Neural progenitor cell (in vitro differentiated cells): ENCODE data around the gene PIK3R2. TPM values are rescaled to one million over a fixed set of nuclear protein-coding genes. Genes with fewer than 3 reads are reported as not detected.
A peak's percentile ranks its signal among the peaks of the same experiment; 100 is the strongest.

ENCODE experiments used
- DNase-seq: peaks from one replicate; pipeline ENCODE4 v3.0.0-alpha.2; 2016; ENCODE audit warnings: low spot score
- H2AFZ ChIP-seq: fragments of 200-600 bp; sonication (generic); replicated peaks from 2 replicates; pipeline ENCODE4 v1.6.1; 2016; ENCODE audit warnings: antibody characterized with exemption
- H3F3A ChIP-seq: fragments of 200-600 bp; sonication (generic); 2 replicates; pipeline ENCODE4 v1.6.1; 2016; ENCODE audit warnings: antibody characterized with exemption, low read depth
- H3K27ac ChIP-seq: fragments of 200-600 bp; sonication (generic); 2 replicates; pipeline ENCODE4 v1.5.1; 2016; ENCODE audit warnings: mild to moderate bottlenecking
- H3K27me3 ChIP-seq: fragments of 200-600 bp; sonication (generic); 2 replicates; pipeline ENCODE4 v1.6.1; 2016; ENCODE audit warnings: mild to moderate bottlenecking, moderate library complexity
- H3K36me3 ChIP-seq: fragments of 200-600 bp; sonication (generic); 2 replicates; pipeline ENCODE4 v1.5.1; 2016
- H3K4me1 ChIP-seq: fragments of 200-600 bp; sonication (generic); 2 replicates; pipeline ENCODE4 v1.6.1; 2016; ENCODE audit warnings: mixed run types
- H3K4me2 ChIP-seq: fragments of 200-600 bp; sonication (generic); 2 replicates; pipeline ENCODE4 v1.6.1; 2016
- H3K4me3 ChIP-seq: fragments of 200-600 bp; sonication (generic); 2 replicates; pipeline ENCODE4 v1.5.1; 2016
- H3K79me2 ChIP-seq: fragments of 200-600 bp; sonication (generic); 2 replicates; pipeline ENCODE4 v1.6.1; 2016; ENCODE audit warnings: low read depth
- H3K9ac ChIP-seq: fragments of 200-600 bp; sonication (generic); 2 replicates; pipeline ENCODE4 v1.6.1; 2016
- H3K9me3 ChIP-seq: fragments of 200-600 bp; sonication (generic); 2 replicates; pipeline ENCODE4 v1.5.1; 2016; ENCODE audit warnings: low read depth
- H4K20me1 ChIP-seq: fragments of 200-600 bp; sonication (generic); 2 replicates; pipeline ENCODE4 v1.6.1; 2016; ENCODE audit warnings: low read depth
- H3K27ac Mint-ChIP-seq: 3 replicates; pipeline ENCODE4 v1.8.0; 2021; ENCODE audit warnings: mixed read lengths
- H3K27me3 Mint-ChIP-seq: 2 replicates; pipeline ENCODE4 v1.8.0; 2022; ENCODE audit warnings: low read depth, mild to moderate bottlenecking, inconsistent platforms, moderate library complexity, mixed read lengths; ENCODE audit not compliant: insufficient read depth
- H3K36me3 Mint-ChIP-seq: 3 replicates; pipeline ENCODE4 v1.8.0; 2021; ENCODE audit warnings: mixed read lengths
- H3K4me1 Mint-ChIP-seq: 3 replicates; pipeline ENCODE4 v1.8.0; 2021; ENCODE audit warnings: mixed read lengths
- H3K4me3 Mint-ChIP-seq: 3 replicates; pipeline ENCODE4 v1.8.0; 2021; ENCODE audit warnings: mild to moderate bottlenecking, moderate library complexity, mixed read lengths
- H3K9me3 Mint-ChIP-seq: 3 replicates; pipeline ENCODE4 v1.8.0; 2020; ENCODE audit warnings: mixed read lengths
- CTCF ChIP-seq: fragments of 200-600 bp; sonication (generic); IDR thresholded peaks from 2 replicates; pipeline ENCODE4 v1.5.1; 2017; ENCODE audit warnings: antibody characterized with exemption, mild to moderate bottlenecking
- EZH2 ChIP-seq: fragments of 200-600 bp; sonication (generic); IDR thresholded peaks from 2 replicates; pipeline ENCODE4 v1.6.1; 2017; ENCODE audit warnings: antibody characterized with exemption, mild to moderate bottlenecking, moderate library complexity
- EZH2phosphoT487 ChIP-seq: fragments of 200-600 bp; sonication (generic); IDR thresholded peaks from 2 replicates; pipeline ENCODE4 v1.6.1; 2017; ENCODE audit warnings: antibody characterized with exemption
- total RNA-seq: library from RNA; depleted of rRNA; stranded (reverse); fragments of >200 nt; gene quantifications from 2 replicates; pipeline ENCODE4 v1.2.3, GENCODE V29; 2015; ENCODE audit warnings: low replicate concordance

PIK3R2 gene
- total RNA-seq, 1 donor from 2014 or later, result 21.4 TPM

- Histone ChIP-seq H3K4me1 (peaks cover 10% of the 10 kb centered on the region), H2AFZ (no peak overlapping the region), H3K9ac (no peak overlapping the region), H3K36me3 (no peaks in the 10 kb centered on the region), H3K79me2 (peaks cover 8% of the 10 kb centered on the region), H3K9me3 (no peaks in the 10 kb centered on the region), H3F3A (peaks cover 29% of the 10 kb centered on the region), H4K20me1 (peaks cover 18% of the 10 kb centered on the region), H3K4me2 (no peak overlapping the region), H3K4me3 (no peak overlapping the region), H3K27me3 (no peaks in the 10 kb centered on the region), H3K27ac (no peak overlapping the region)
- H3K9me3 Mint-ChIP-seq, result no peaks in the 10 kb centered on the region
- H3K4me1 Mint-ChIP-seq, result peaks cover 24% of the 10 kb centered on the region
- peak overlapping the region; percentile 58 for H3K27ac Mint-ChIP-seq
- DNase-seq, result no peak
- no peak overlapping the region for H3K4me3 Mint-ChIP-seq
- H3K27me3 Mint-ChIP-seq, result peaks cover 9% of the 10 kb centered on the region
- TF ChIP-seq CTCF (no peak), EZH2 (no peak), EZH2phosphoT487 (no peak)
- no peaks in the 10 kb centered on the region for H3K36me3 Mint-ChIP-seq
Measured at GRCh38 chr19:18190278-18190677, 37.3 kb downstream of the PIK3R2 start.

- H3F3A ChIP-seq, result peaks cover 22% of the 10 kb centered on the region
- H3K27ac ChIP-seq, result peak overlapping the region; percentile 76
- H3K36me3 ChIP-seq, result no peaks in the 10 kb centered on the region
- H3K36me3 Mint-ChIP-seq, result no peaks in the 10 kb centered on the region
- H3K79me2 ChIP-seq, result peaks cover 8% of the 10 kb centered on the region
- H3K4me2 ChIP-seq, result peak overlapping the region; percentile 68
- no peak for TF ChIP-seq CTCF
- TF ChIP-seq EZH2phosphoT487, result no peak
- no peak for TF ChIP-seq EZH2
- H3K4me1 ChIP-seq, result peaks cover 10% of the 10 kb centered on the region
- H3K4me3 ChIP-seq, result no peak overlapping the region
- H3K9ac ChIP-seq, result no peak overlapping the region
- H3K9me3 ChIP-seq, result no peaks in the 10 kb centered on the region
- no peak for DNase-seq
- peaks cover 7% of the 10 kb centered on the region for H3K27me3 Mint-ChIP-seq
- no peaks in the 10 kb centered on the region for H3K27me3 ChIP-seq
- peak overlapping the region; percentile 91 for H3K4me3 Mint-ChIP-seq
- no peak overlapping the region for H2AFZ ChIP-seq
- H3K27ac Mint-ChIP-seq, result peak overlapping the region; percentile 64
- H3K4me1 Mint-ChIP-seq, result peaks cover 19% of the 10 kb centered on the region
- no peaks in the 10 kb centered on the region for H3K9me3 Mint-ChIP-seq
- H4K20me1 ChIP-seq, result peaks cover 18% of the 10 kb centered on the region
Measured at GRCh38 chr19:18191640-18192062, 38.7 kb downstream of the PIK3R2 start.

- H3K36me3 Mint-ChIP-seq, result no peaks in the 10 kb centered on the region
- Histone ChIP-seq H3K9me3 (no peaks in the 10 kb centered on the region), H3K27me3 (no peaks in the 10 kb centered on the region), H3K4me3 (peak within 1 kb of the TSS; percentile 77), H3K4me2 (peak within 1 kb of the TSS; percentile 93), H4K20me1 (peaks cover 18% of the 10 kb centered on the region), H3K79me2 (peaks cover 8% of the 10 kb centered on the region), H2AFZ (peak within 1 kb of the TSS; percentile 43), H3K36me3 (no peaks in the 10 kb centered on the region), H3K4me1 (peaks cover 10% of the 10 kb centered on the region), H3K9ac (peak within 1 kb of the TSS; percentile 46), H3F3A (peaks cover 22% of the 10 kb centered on the region), H3K27ac (peak within 1 kb of the TSS; percentile 76)
- peak within 1 kb of the TSS; percentile 64 for H3K27ac Mint-ChIP-seq
- peaks cover 19% of the 10 kb centered on the region for H3K4me1 Mint-ChIP-seq
- H3K9me3 Mint-ChIP-seq, result no peaks in the 10 kb centered on the region
- H3K4me3 Mint-ChIP-seq, result peak within 1 kb of the TSS; percentile 91
- DNase-seq, result peak; percentile 100
- TF ChIP-seq EZH2phosphoT487 (no peak), CTCF (no peak), EZH2 (no peak)
- peaks cover 7% of the 10 kb centered on the region for H3K27me3 Mint-ChIP-seq
Measured at GRCh38 chr19:18192673-18193387, 39.9 kb downstream of the PIK3R2 start, which contains the start of gene MPV17L2. MPV17L2 (plus strand) TSS chr19:18193218; CDS start chr19:18193282, 64 bp downstream.
